Neural cell (in vitro differentiated cells): ENCODE measurements around the gene COA4. TPM values are rescaled to one million over a fixed set of nuclear protein-coding genes. Genes with fewer than 3 reads are reported as not detected.
A peak's percentile ranks its signal among the peaks of the same experiment; 100 is the strongest.

ENCODE experiments used
- H2AFZ ChIP-seq: fragments of 200-600, 300-800 bp; sonication (generic), shearing (Covaris generic); 2 replicates; pipeline ENCODE4 v1.6.0; 2014; ENCODE audit warnings: low read depth, mild to moderate bottlenecking, antibody characterized with exemption, low read length, moderate library complexity
- H3F3A ChIP-seq: fragments of 200-600 bp; shearing (Covaris generic); 2 replicates; pipeline ENCODE4 v1.6.1; 2016; ENCODE audit warnings: mild to moderate bottlenecking, moderate library complexity, mixed read lengths, antibody characterized with exemption, low read length; ENCODE audit not compliant: insufficient read depth, poor library complexity, severe bottlenecking
- H3K27ac ChIP-seq: fragments of 200-600, 300-800 bp; sonication (generic), shearing (Covaris generic); 2 replicates; pipeline ENCODE4 v1.5.1; 2014; ENCODE audit warnings: mild to moderate bottlenecking, low read length, moderate library complexity
- H3K27me3 ChIP-seq: fragments of 300-800, 200-600 bp; sonication (generic), shearing (Covaris generic); 2 replicates; pipeline ENCODE4 v1.6.0; 2014; ENCODE audit warnings: mild to moderate bottlenecking, low read depth, low read length, moderate library complexity; ENCODE audit not compliant: insufficient read depth
- H3K36me3 ChIP-seq: fragments of 300-800, 200-600 bp; sonication (generic), shearing (Covaris generic); 2 replicates; pipeline ENCODE4 v1.5.1; 2014; ENCODE audit warnings: mild to moderate bottlenecking, antibody characterized with exemption, low read length, moderate library complexity; ENCODE audit not compliant: insufficient read depth
- H3K4me2 ChIP-seq: fragments of 300-800, 200-600 bp; sonication (generic), shearing (Covaris generic); 2 replicates; pipeline ENCODE4 v1.6.0; 2014; ENCODE audit warnings: mild to moderate bottlenecking, low read length
- H3K4me3 ChIP-seq: fragments of 300-800, 200-600 bp; sonication (generic), shearing (Covaris generic); 2 replicates; pipeline ENCODE4 v1.5.1; 2014; ENCODE audit warnings: mild to moderate bottlenecking, low read length, moderate library complexity
- H3K79me2 ChIP-seq: fragments of 200-600 bp; shearing (Covaris generic); replicated peaks from 2 replicates; pipeline ENCODE4 v1.6.0; 2014; ENCODE audit warnings: mild to moderate bottlenecking, low read length, moderate library complexity; ENCODE audit not compliant: insufficient read depth
- H3K9ac ChIP-seq: fragments of 300-800, 200-600 bp; sonication (generic), shearing (Covaris generic); 2 replicates; pipeline ENCODE4 v1.6.1; 2016; ENCODE audit warnings: mild to moderate bottlenecking, low read length, mixed read lengths
- H3K9me2 ChIP-seq: fragments of 200-600 bp; shearing (Covaris generic); 2 replicates; pipeline ENCODE4 v1.6.1; 2016; ENCODE audit warnings: mild to moderate bottlenecking, low read length, mixed read lengths; ENCODE audit not compliant: insufficient read depth
- H3K9me3 ChIP-seq: fragments of 200-600, 300-800 bp; sonication (generic), shearing (Covaris generic); 2 replicates; pipeline ENCODE4 v1.6.1; 2016; ENCODE audit warnings: mild to moderate bottlenecking, mixed run types, low read length, moderate library complexity, mixed read lengths
- H4K20me1 ChIP-seq: fragments of 200-600 bp; shearing (Covaris generic); 2 replicates; pipeline ENCODE4 v1.6.1; 2016; ENCODE audit warnings: mild to moderate bottlenecking, mixed run types; ENCODE audit not compliant: insufficient read depth
- CTCF ChIP-seq: fragments of 450-650 bp; IDR thresholded peaks from 2 replicates; pipeline ENCODE4 v1.5.1; 2014; ENCODE audit warnings: antibody characterized with exemption, mild to moderate bottlenecking, moderate library complexity; ENCODE audit not compliant: poor library complexity, severe bottlenecking
- EP300 ChIP-seq: fragments of 450-650 bp; conservative IDR thresholded peaks from 2 replicates; pipeline ENCODE4 v1.6.1; 2014; ENCODE audit warnings: antibody characterized with exemption, mild to moderate bottlenecking, moderate library complexity; ENCODE audit not compliant: poor library complexity, severe bottlenecking
- EZH2 ChIP-seq: fragments of 200-600, 300-800 bp; shearing (Covaris generic), sonication (generic); IDR thresholded peaks from 2 replicates; pipeline ENCODE4 v1.6.1; 2014; ENCODE audit warnings: antibody characterized with exemption, low read length, borderline replicate concordance, mild to moderate bottlenecking; ENCODE audit not compliant: insufficient read depth, poor library complexity, severe bottlenecking
- MXI1 ChIP-seq: fragments of 450-650 bp; conservative IDR thresholded peaks from 2 replicates; pipeline ENCODE4 v1.6.1; 2014; ENCODE audit warnings: antibody characterized with exemption, mild to moderate bottlenecking; ENCODE audit not compliant: poor library complexity, severe bottlenecking
- POLR2AphosphoS5 ChIP-seq: IDR thresholded peaks from 2 replicates; pipeline ENCODE4 v1.6.1; 2012
- RAD21 ChIP-seq: fragments of 450-650 bp; conservative IDR thresholded peaks from 2 replicates; pipeline ENCODE4 v1.6.1; 2014; ENCODE audit warnings: antibody characterized with exemption, mild to moderate bottlenecking, moderate library complexity
- REST ChIP-seq: IDR thresholded peaks from 2 replicates; pipeline ENCODE4 v1.6.1; 2012; ENCODE audit warnings: borderline replicate concordance
- SMC3 ChIP-seq: fragments of 450-650 bp; conservative IDR thresholded peaks from 2 replicates; pipeline ENCODE4 v1.6.1; 2014; ENCODE audit warnings: antibody characterized with exemption, mild to moderate bottlenecking, moderate library complexity; ENCODE audit not compliant: poor library complexity
- TAF1 ChIP-seq: IDR thresholded peaks from 2 replicates; pipeline ENCODE4 v1.6.1; 2012; ENCODE audit warnings: low read depth
- polyA plus RNA-seq: library from polyadenylated mRNA; depleted of rRNA; stranded (reverse); fragments of >200 nt; gene quantifications from 2 replicates; pipeline ENCODE4 v1.2.3, GENCODE V29; 2014

The COA4 gene
- polyA plus RNA-seq, 1 donor from 2014 or later = 108 TPM

GRCh38 chr11:73854680-73855079 is 22.0 kb downstream of the COA4 start:
- TF ChIP-seq TAF1 (no peak), MXI1 (no peak), EZH2 (no peak), EP300 (no peak), SMC3 (no peak), RAD21 (no peak), REST (no peak)
- H4K20me1 ChIP-seq = no peaks in the 10 kb centered on the region
- H3K9me3 ChIP-seq = no peaks in the 10 kb centered on the region
- no peaks in the 10 kb centered on the region for H3K79me2 ChIP-seq
- H3K9me2 ChIP-seq = no peaks in the 10 kb centered on the region
- H3K27ac ChIP-seq = no peak overlapping the region
- no peaks in the 10 kb centered on the region for H3K36me3 ChIP-seq
- no peak overlapping the region for H3K4me2 ChIP-seq
- no peaks in the 10 kb centered on the region for H3K27me3 ChIP-seq
- H3F3A ChIP-seq = no peaks in the 10 kb centered on the region
- H3K9ac ChIP-seq = no peak overlapping the region
- no peak overlapping the region for H2AFZ ChIP-seq
- no peak overlapping the region for H3K4me3 ChIP-seq

- Histone ChIP-seq H4K20me1 (no peaks in the 10 kb centered on the region), H3K9me2 (no peaks in the 10 kb centered on the region), H2AFZ (no peak overlapping the region), H3K9ac (no peak overlapping the region), H3K27ac (peak overlapping the region; percentile 36), H3K36me3 (no peaks in the 10 kb centered on the region), H3K4me3 (no peak overlapping the region), H3K79me2 (no peaks in the 10 kb centered on the region), H3K4me2 (no peak overlapping the region), H3K27me3 (no peaks in the 10 kb centered on the region), H3F3A (no peaks in the 10 kb centered on the region), H3K9me3 (no peaks in the 10 kb centered on the region)
- TF ChIP-seq MXI1 (no peak), EP300 (no peak), RAD21 (no peak), TAF1 (no peak), POLR2AphosphoS5 (no peak), EZH2 (no peak), SMC3 (no peak), REST (no peak), CTCF (no peak)
Measured at GRCh38 chr11:73852049-73852448, 24.6 kb downstream of the COA4 start.
